Natural killer cell (primary cell): Measurements from ENCODE around the gene ERFL. TPM values are rescaled to one million over a fixed set of nuclear protein-coding genes. Genes with fewer than 3 reads are reported as not detected.

Source experiments
- ATAC-seq, 3 donors: fragments of 150-1000 bp in 2 of 3; fragments of 200-7000 bp in 1 of 3; cut with Tn5 transposase; 1 replicate in 1 of 3; 2 replicates in 2 of 3; pipeline ENCODE4 v1.10.0; 2021; ENCODE audit warnings: mild to moderate bottlenecking in 2 of 3, moderate library complexity in 2 of 3
- DNase-seq, 2 donors: peaks; one replicate each; pipeline versions ENCODE4 v3.0.0 to v3.0.0-alpha.2; 2013 to 2021; ENCODE audit warnings: mixed read lengths in 1 of 2
- H3K27ac ChIP-seq: one replicate; pipeline ENCODE4 v1.5.1; 2013; ENCODE audit warnings: mild to moderate bottlenecking, low read length
- H3K27me3 ChIP-seq: one replicate; pipeline ENCODE4 v1.6.1; 2013; ENCODE audit warnings: low read length; ENCODE audit not compliant: control insufficient read depth, insufficient read depth
- H3K36me3 ChIP-seq: one replicate; pipeline ENCODE4 v1.6.1; 2013; ENCODE audit warnings: low read length; ENCODE audit not compliant: control insufficient read depth, insufficient read depth
- H3K4me1 ChIP-seq: one replicate; pipeline ENCODE4 v1.6.1; 2013; ENCODE audit warnings: low read length; ENCODE audit not compliant: control insufficient read depth, insufficient read depth
- H3K4me3 ChIP-seq: one replicate; pipeline ENCODE4 v1.5.1; 2013; ENCODE audit warnings: low read length
- H3K9me3 ChIP-seq: one replicate; pipeline ENCODE4 v1.6.1; 2013; ENCODE audit warnings: low read length; ENCODE audit not compliant: control insufficient read depth, insufficient read depth
- H3K27ac Mint-ChIP-seq, 2 donors: one replicate each; pipeline ENCODE4 v1.8.0; 2022; ENCODE audit warnings: mild to moderate bottlenecking in 2 of 2, mixed read lengths in 2 of 2, moderate library complexity in 1 of 2
- H3K27me3 Mint-ChIP-seq, 2 donors: one replicate each; pipeline ENCODE4 v1.8.0; 2022; ENCODE audit warnings: low read depth in 2 of 2, mixed read lengths in 2 of 2
- H3K36me3 Mint-ChIP-seq: one replicate; pipeline ENCODE4 v1.8.0; 2022; ENCODE audit warnings: mixed read lengths
- H3K4me1 Mint-ChIP-seq, 2 donors: one replicate each; pipeline ENCODE4 v1.8.0; 2022; ENCODE audit warnings: mixed read lengths in 2 of 2
- H3K4me3 Mint-ChIP-seq: one replicate; pipeline ENCODE4 v1.8.0; 2022; ENCODE audit warnings: mild to moderate bottlenecking, moderate library complexity, mixed read lengths
- H3K9me3 Mint-ChIP-seq, 2 donors: one replicate each; pipeline ENCODE4 v1.8.0; 2022; ENCODE audit warnings: mixed read lengths in 2 of 2
- WGBS: methylation state at CpG from one replicate; pipeline ENCODE4 v1.1.7; 2013; ENCODE audit warnings: missing lambda C conversion rate; ENCODE audit not compliant: insufficient coverage; 5-methylcytosine and 5-hydroxymethylcytosine counted together
- intact Hi-C: fragments of 100-400 bp; cut with micrococcal nuclease; formaldehyde crosslinking; loops from one replicate; pipeline ENCODE4 v1.14.2; 2022
- total RNA-seq, 4 donors: library from RNA; stranded (reverse); fragments of 120-200 nt in 1 of 4; gene quantifications; one replicate each; pipeline versions ENCODE4 v1.2.3 to v1.2.4, GENCODE V29; 2013 to 2022
- TF ChIP-seq, protein P1 (sequence below): fragments of 200-600 bp; IDR thresholded peaks from one replicate; pipeline ENCODE4 v1.8.0; 2022; ENCODE audit warnings: antibody characterized with exemption

Gene ERFL
- total RNA-seq, 3 donors from 2014 or later (not counting 1 experiment from before 2014, with no cell fraction given), result 1.1 to 2.1 (median 1.5) TPM

DNA sequence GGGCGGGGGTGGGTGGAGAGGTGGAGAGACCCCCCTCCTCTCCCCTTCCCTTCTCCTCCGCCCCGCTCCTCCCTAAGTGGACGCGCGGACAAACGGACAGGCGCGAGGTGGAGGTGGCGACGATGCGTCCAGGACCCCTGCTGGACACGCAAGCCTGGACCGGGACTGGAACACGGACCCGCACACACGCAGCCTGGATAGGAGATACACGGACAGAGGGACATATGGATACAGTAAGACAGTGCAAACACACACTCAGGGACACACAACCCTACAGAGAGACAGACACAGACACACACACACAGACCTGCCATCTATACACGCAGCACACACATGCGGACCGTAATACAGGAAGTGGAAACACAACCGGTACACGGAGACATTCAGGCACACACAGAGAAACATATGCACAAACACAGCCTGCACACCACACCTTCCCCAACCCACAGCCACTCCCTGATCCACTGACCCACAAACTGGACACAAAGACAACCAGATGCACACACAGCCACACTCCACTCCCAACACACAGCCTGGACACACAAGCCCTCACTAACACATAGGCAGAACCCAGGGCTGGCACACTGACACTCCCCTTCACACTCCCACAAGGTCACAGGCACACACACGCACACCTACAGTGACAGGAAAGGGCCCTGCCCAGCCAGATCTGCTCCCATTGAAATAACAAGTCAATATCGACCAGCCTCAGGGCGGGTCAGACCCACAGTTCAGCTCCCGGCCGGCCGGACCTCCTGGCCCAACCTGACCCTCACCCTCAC, 696 bp upstream of the ERFL start:
- Mint-ChIP-seq H3K4me1 (peaks cover 28 to 42% of the 10 kb centered on the region in 2 donors), H3K27me3 (peaks cover 0 to 10% of the 10 kb centered on the region in 2 donors), H3K36me3 (no peaks in the 10 kb centered on the region), H3K9me3 (no peaks in the 10 kb centered on the region), H3K4me3 (peak overlapping the region; percentile 90), H3K27ac (peak overlapping the region; percentile 10 to 80)
- peaks cover 43% of the 10 kb centered on the region for H3K4me1 ChIP-seq
- H3K36me3 ChIP-seq, result no peaks in the 10 kb centered on the region
- 7% methylated on average over 28 of the region's 29 CpGs for WGBS
- peak overlapping the region; percentile 49 for H3K4me3 ChIP-seq
- peaks cover 38% of the 10 kb centered on the region for H3K27me3 ChIP-seq
- TF ChIP-seq, protein P1, sequence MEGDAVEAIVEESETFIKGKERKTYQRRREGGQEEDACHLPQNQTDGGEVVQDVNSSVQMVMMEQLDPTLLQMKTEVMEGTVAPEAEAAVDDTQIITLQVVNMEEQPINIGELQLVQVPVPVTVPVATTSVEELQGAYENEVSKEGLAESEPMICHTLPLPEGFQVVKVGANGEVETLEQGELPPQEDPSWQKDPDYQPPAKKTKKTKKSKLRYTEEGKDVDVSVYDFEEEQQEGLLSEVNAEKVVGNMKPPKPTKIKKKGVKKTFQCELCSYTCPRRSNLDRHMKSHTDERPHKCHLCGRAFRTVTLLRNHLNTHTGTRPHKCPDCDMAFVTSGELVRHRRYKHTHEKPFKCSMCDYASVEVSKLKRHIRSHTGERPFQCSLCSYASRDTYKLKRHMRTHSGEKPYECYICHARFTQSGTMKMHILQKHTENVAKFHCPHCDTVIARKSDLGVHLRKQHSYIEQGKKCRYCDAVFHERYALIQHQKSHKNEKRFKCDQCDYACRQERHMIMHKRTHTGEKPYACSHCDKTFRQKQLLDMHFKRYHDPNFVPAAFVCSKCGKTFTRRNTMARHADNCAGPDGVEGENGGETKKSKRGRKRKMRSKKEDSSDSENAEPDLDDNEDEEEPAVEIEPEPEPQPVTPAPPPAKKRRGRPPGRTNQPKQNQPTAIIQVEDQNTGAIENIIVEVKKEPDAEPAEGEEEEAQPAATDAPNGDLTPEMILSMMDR, result no peak
- DNase-seq, result peak in 1 of 2 donors; percentile 76
- no peaks in the 10 kb centered on the region for H3K9me3 ChIP-seq
- peak; percentile 49 to 63 (median 61) for ATAC-seq
- intact Hi-C loops, result no loop called here
- H3K27ac ChIP-seq, result no peak overlapping the region

DNA sequence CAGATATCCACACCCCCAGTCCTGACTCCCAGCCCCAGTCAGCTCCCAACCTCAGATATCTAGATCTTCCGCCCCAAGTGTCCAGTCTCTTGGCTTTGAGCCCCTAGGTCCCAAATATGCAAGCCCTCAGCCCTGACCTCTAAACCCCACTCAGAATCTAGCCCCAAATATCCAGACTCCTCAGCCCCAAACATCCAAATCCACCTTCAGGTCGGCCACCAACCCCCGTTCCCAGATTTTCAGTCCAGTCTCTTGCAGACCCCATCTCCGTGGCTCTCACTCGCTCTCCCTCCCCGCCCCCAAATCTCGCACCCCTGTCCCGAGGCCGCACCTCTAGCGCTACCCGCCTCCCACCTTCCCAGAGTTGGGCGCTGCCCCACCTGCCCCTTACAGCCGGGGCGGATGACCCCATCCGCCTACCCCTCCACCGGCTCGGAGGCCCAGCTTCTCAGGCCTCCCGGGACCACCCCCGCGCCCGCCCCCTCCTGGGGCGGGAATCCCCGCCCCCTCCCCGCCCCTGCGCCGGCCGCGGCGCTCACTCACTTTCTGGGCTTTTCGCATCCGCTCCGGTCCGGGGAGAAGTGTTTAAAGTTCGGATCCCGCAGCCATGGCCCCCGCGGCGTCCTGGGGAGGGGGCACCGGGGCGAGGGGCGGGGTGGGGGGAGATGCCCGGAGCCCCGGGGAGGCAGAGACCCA, 604 bp downstream of the ERFL start:
- H3K27ac Mint-ChIP-seq, result peak overlapping the region in 1 of 2 donors; percentile 24
- H3K4me1 ChIP-seq, result peaks cover 40% of the 10 kb centered on the region
- no peaks in the 10 kb centered on the region for H3K9me3 Mint-ChIP-seq
- no peaks in the 10 kb centered on the region for H3K9me3 ChIP-seq
- 6% methylated on average over 35 of the region's 43 CpGs for WGBS
- H3K27ac ChIP-seq, result peak overlapping the region; percentile 20
- H3K4me3 ChIP-seq, result peak overlapping the region; percentile 48
- H3K27me3 ChIP-seq, result peaks cover 42% of the 10 kb centered on the region
- DNase-seq, result peak in 1 of 2 donors; percentile 62
- peaks cover 7 to 13% of the 10 kb centered on the region in 2 donors for H3K27me3 Mint-ChIP-seq
- no peaks in the 10 kb centered on the region for H3K36me3 Mint-ChIP-seq
- TF ChIP-seq, protein P1, result no peak
- peak overlapping the region; percentile 92 for H3K4me3 Mint-ChIP-seq
- peak; percentile 45 to 58 (median 55) for ATAC-seq
- H3K36me3 ChIP-seq, result no peaks in the 10 kb centered on the region
- H3K4me1 Mint-ChIP-seq, result peaks cover 20 to 37% of the 10 kb centered on the region in 2 donors
- intact Hi-C loops, result no loop called here

DNA sequence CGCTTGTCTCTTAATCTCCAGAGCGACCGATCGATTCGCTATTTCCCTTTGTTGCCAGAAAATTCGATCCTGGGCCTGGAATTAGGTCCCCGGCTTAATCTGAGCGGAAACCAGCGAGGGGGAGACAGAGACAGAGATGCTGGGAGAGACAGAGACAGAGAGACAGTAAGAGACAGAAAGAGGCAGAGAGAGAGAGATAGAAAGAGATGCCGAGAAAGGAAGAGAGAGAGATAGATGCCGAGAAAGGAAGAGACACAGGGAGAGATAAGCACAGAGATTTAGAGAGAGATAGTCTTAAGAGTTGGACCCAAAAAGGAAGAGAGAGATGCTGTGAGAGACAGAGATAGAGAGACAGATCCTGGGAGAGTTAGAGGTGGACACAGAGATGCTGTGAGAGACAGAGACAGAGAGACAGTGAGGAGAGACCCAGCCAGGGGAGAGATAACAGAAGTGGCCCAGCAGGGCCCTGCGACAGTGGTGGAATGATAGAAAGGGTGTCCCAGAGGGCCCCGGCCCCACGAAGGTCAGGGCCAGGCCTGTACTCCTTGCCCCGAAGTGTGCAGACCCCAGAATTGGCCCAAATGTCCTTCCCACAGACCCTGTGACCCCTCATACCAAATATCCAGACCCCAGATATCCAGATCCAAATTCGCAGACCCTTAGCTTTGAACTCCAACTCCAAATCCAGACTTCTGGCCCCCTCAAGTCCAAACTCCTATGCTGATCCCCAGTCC, 1.3 kb downstream of the ERFL start:
- Histone ChIP-seq H3K27me3 (peaks cover 49% of the 10 kb centered on the region), H3K4me1 (peaks cover 40% of the 10 kb centered on the region), H3K36me3 (no peaks in the 10 kb centered on the region), H3K4me3 (no peak overlapping the region), H3K27ac (no peak overlapping the region), H3K9me3 (no peaks in the 10 kb centered on the region)
- WGBS, result 73% methylated on average over 16 of the region's 16 CpGs
- Mint-ChIP-seq H3K27me3 (peaks cover 12 to 16% of the 10 kb centered on the region in 2 donors), H3K4me3 (no peak overlapping the region), H3K9me3 (no peaks in the 10 kb centered on the region), H3K4me1 (peaks cover 25 to 39% of the 10 kb centered on the region in 2 donors), H3K27ac (no peak overlapping the region), H3K36me3 (no peaks in the 10 kb centered on the region)
- TF ChIP-seq, protein P1, result no peak
- no peak for DNase-seq
- no peak for ATAC-seq
- intact Hi-C loops, result no loop called here
